ENCODE results near the gene TLCD1. TPM values are rescaled to one million over a fixed set of nuclear protein-coding genes. Genes with fewer than 3 reads are reported as not detected.

Gene TLCD1
- total and polyA plus RNA-seq, 2 donors from 2014 or later, result 25.3 to 30.0 TPM

Other genes with a start within 250 kb of the TLCD1 start
- not detected for gene FOXN1, start 219.9 kb downstream of the TLCD1 start, total RNA-seq
- gene FOXN1, start 219.9 kb downstream of the TLCD1 start, polyA plus RNA-seq (ENCODE audit: insufficient read depth, low read depth, low replicate concordance), result not detected
- gene UNC119, start 173.6 kb downstream of the TLCD1 start, total RNA-seq, result 19.0 TPM
- 60.7 TPM for gene UNC119, start 173.6 kb downstream of the TLCD1 start, polyA plus RNA-seq (ENCODE audit: insufficient read depth, low read depth, low replicate concordance)
- gene PIGS, start 154.7 kb downstream of the TLCD1 start, total RNA-seq, result 75.0 TPM
- gene PIGS, start 154.7 kb downstream of the TLCD1 start, polyA plus RNA-seq (ENCODE audit: insufficient read depth, low read depth, low replicate concordance), result 60.6 TPM
- gene ALDOC, start 149.3 kb downstream of the TLCD1 start, total RNA-seq, result 7.1 TPM
- 21.9 TPM for gene ALDOC, start 149.3 kb downstream of the TLCD1 start, polyA plus RNA-seq (ENCODE audit: insufficient read depth, low read depth, low replicate concordance)
- gene SPAG5, start 127.2 kb downstream of the TLCD1 start, total RNA-seq, result 7.4 TPM
- 123 TPM for gene SPAG5, start 127.2 kb downstream of the TLCD1 start, polyA plus RNA-seq (ENCODE audit: insufficient read depth, low read depth, low replicate concordance)
- 10.2 TPM for gene RSKR, start 112.0 kb downstream of the TLCD1 start, total RNA-seq
- gene RSKR, start 112.0 kb downstream of the TLCD1 start, polyA plus RNA-seq (ENCODE audit: insufficient read depth, low read depth, low replicate concordance), result 4.1 TPM
- gene BLTP2, start 81.1 kb downstream of the TLCD1 start, total RNA-seq, result 140 TPM
- gene BLTP2, start 81.1 kb downstream of the TLCD1 start, polyA plus RNA-seq (ENCODE audit: insufficient read depth, low read depth, low replicate concordance), result 35.1 TPM
- 54.3 TPM for gene SDF2, start 64.3 kb downstream of the TLCD1 start, total RNA-seq
- 101 TPM for gene SDF2, start 64.3 kb downstream of the TLCD1 start, polyA plus RNA-seq (ENCODE audit: insufficient read depth, low read depth, low replicate concordance)
- 61.5 TPM for gene SUPT6H, start 64.0 kb downstream of the TLCD1 start, total RNA-seq
- gene SUPT6H, start 64.0 kb downstream of the TLCD1 start, polyA plus RNA-seq (ENCODE audit: insufficient read depth, low read depth, low replicate concordance), result 21.4 TPM
- 3.4 TPM for gene PROCA1, start 14.3 kb downstream of the TLCD1 start, total RNA-seq
- gene PROCA1, start 14.3 kb downstream of the TLCD1 start, polyA plus RNA-seq (ENCODE audit: insufficient read depth, low read depth, low replicate concordance), result 3.5 TPM
- 119 TPM for gene RAB34, start 8.4 kb downstream of the TLCD1 start, total RNA-seq
- 128 TPM for gene RAB34, start 8.4 kb downstream of the TLCD1 start, polyA plus RNA-seq (ENCODE audit: insufficient read depth, low read depth, low replicate concordance)
- 1,188 TPM for gene RPL23A, start 6.2 kb downstream of the TLCD1 start, total RNA-seq
- gene RPL23A, start 6.2 kb downstream of the TLCD1 start, polyA plus RNA-seq (ENCODE audit: insufficient read depth, low read depth, low replicate concordance), result 1,159 TPM
- 20.6 TPM for gene NEK8, start 2.6 kb upstream of the TLCD1 start, total RNA-seq
- gene NEK8, start 2.6 kb upstream of the TLCD1 start, polyA plus RNA-seq (ENCODE audit: insufficient read depth, low read depth, low replicate concordance), result 4.7 TPM
- gene TRAF4, start 17.8 kb upstream of the TLCD1 start, total RNA-seq, result 118 TPM
- 53.4 TPM for gene TRAF4, start 17.8 kb upstream of the TLCD1 start, polyA plus RNA-seq (ENCODE audit: insufficient read depth, low read depth, low replicate concordance)
- 31.0 TPM for gene FAM222B, start 116.6 kb upstream of the TLCD1 start, total RNA-seq
- 13.0 TPM for gene FAM222B, start 116.6 kb upstream of the TLCD1 start, polyA plus RNA-seq (ENCODE audit: insufficient read depth, low read depth, low replicate concordance)
- 29.5 TPM for gene ERAL1, start 128.8 kb upstream of the TLCD1 start, total RNA-seq
- 71.6 TPM for gene ERAL1, start 128.8 kb upstream of the TLCD1 start, polyA plus RNA-seq (ENCODE audit: insufficient read depth, low read depth, low replicate concordance)
- 260 TPM for gene FLOT2, start 171.5 kb upstream of the TLCD1 start, total RNA-seq
- 200 TPM for gene FLOT2, start 171.5 kb upstream of the TLCD1 start, polyA plus RNA-seq (ENCODE audit: insufficient read depth, low read depth, low replicate concordance)
- 29.5 TPM for gene DHRS13, start 176.8 kb upstream of the TLCD1 start, total RNA-seq
- gene DHRS13, start 176.8 kb upstream of the TLCD1 start, polyA plus RNA-seq (ENCODE audit: insufficient read depth, low read depth, low replicate concordance), result 21.6 TPM
- gene PHF12, start 225.3 kb upstream of the TLCD1 start, total RNA-seq, result 50.4 TPM
- gene PHF12, start 225.3 kb upstream of the TLCD1 start, polyA plus RNA-seq (ENCODE audit: insufficient read depth, low read depth, low replicate concordance), result 8.8 TPM

Data from kidney (tissue), 2 donors.